CD4-positive, alpha-beta T cell treated with Interferon gamma for 1 hour (primary cell): ENCODE measurements around the gene ZNF221.
"Not testable (repeated sequence)": the region's sequence is repeated elsewhere in the genome, so short reads cannot be mapped to it uniquely, and the experiment has no call there.

Source experiments
- DNase-seq: peaks from one replicate; pipeline ENCODE4 v3.0.0-alpha.2; 2020

Gene ZNF221

DNA sequence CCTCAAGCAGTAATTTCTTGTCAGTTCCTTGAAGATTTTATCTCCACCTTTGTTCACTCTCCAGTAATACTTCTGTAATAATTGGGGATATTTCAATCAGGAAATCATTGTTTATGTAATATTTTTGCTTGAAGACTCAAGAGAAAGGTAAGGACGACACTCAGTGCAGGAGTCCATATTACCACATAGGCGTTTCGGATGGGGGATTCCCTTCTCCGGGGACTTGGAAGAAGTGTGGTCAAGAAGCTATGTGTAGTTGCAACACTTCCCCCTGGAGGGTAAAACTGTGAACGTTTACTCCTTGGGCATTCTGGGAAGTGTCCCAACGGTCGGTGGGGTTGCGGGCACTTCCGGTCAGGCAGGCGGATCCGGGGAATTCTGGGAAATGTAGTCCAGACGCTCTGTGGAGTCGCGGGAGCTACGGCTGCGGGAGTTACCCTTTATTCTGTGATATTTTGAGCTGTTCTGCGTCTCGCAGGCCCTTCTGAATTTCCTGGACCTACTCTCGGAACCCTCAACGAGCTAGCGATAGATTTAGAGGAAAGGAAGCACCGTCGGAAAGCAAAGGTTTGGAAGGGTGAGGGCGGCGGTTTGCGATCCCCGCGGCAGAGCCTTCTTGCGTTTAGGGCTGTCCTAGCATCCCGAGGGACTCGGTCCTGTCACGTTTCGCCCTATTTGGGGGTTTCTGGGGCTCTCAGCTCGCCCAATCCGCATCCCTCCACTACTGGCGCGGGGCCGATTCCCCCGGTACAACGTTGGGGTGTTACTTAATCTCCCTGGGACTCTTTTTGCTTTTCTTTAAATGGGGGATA lies at the start of gene ZNF221:
TSS of gene ZNF221 (plus strand) at position 395 of the 812 bp plus-strand sequence. CDS start 11,499 bp downstream, outside the sequence.
- peak; percentile 81 for DNase-seq

- DNase-seq, result peak; percentile 64
Measured at GRCh38 chr19:43901395-43902390, 49.3 kb upstream of the ZNF221 start.

DNA sequence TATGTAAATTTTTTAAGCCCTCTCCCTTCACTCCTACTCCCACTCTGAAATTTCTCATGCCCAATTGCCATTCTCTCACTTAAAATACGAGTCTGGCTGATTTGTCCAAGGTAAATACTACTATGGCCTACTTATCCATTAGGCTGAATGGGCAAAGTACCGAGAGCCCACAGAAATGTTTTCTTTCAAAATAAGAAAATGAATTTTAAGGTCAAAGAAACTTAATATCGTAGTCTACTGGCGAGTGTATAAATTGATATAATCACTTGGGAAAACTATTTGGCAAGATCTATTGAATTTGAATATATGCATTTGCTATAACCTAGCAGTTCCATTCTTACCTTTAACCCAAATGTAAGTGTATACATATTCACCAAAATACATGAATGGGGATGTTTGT lies 48.6 kb upstream of the ZNF221 start:
- DNase-seq, result no peak

DNA sequence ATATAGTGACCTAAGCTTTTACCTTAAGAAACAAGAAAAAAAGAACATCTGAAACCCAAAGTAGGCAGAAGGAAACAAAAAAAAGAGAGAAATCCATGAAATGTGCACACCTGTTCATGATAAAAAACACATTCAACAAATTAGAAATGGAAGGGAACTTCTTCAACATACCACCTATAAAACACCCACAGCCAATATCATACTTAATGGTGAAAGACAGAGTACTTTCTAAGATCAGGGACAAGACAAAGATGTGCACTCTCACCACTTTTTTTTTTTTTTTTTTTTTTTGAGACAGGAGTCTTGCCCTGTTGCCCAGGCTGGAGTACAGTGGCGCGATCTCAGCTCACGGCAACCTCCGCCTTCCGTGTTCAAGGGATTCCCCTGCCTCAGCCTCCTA lies 45.1 kb upstream of the ZNF221 start:
- DNase-seq, result no peak

- no peak for DNase-seq
Measured at GRCh38 chr19:43906774-43907173, 44.3 kb upstream of the ZNF221 start.

DNA sequence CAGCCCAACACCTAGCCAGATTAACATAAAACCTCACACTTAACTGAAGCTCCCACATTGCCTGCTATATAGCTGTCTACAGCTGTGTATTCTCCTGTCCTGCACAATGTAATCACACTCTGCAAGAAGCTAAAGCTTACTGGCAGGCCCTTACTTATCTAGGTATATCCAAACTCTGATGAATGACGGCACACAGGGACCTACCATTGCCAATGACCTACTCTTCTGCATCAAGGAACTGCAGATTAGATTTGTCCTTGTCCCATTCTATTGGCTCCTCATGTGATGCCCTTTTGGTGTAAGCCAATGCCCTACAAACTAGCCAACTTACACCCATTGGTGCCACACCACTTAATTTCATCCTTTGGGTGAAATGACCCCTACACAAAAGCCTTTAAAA lies 42.4 kb upstream of the ZNF221 start:
- no peak for DNase-seq

DNA sequence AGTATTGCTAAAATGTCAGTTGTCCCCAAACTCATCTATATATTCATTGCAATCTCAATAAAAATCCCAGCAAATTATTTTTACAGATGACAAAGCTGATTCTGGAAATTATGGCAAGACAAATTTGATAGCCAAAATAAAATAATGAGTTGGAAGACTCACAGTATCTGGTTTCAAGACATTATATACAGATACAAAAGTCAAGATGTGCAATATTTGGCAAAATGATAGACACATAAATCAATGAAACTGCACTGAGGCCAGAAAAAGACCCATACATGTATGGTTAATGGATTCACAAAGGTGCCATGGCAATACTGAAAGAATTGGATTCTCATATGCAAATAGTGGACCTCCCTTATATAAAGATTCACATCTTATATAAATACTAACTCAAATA lies 40.1 kb upstream of the ZNF221 start:
- DNase-seq, result no peak

- no peak for DNase-seq
Measured at GRCh38 chr19:43913383-43913782, 37.6 kb upstream of the ZNF221 start.

- no peak for DNase-seq
Measured at GRCh38 chr19:43914051-43914450, 37.0 kb upstream of the ZNF221 start.

- DNase-seq, result no peak
Measured at GRCh38 chr19:43923875-43924274, 27.2 kb upstream of the ZNF221 start.

DNA sequence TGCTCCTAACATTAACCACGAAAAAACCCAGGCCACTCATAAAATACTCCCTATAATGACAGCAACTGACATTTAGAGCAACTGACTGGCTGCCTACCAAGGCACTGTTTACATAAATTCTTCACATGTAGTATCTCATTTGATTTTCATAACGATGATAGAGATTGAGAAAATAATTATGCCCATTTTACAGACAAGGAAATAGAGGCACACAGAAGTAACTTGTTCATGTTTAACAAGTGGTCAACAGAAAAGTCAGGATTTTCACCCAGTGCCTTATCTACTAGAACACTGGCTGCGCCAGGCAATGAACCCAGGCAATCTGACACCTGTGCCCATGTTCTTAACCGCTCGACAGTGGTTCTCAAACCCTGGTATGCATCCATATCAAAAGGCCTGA lies 22.2 kb upstream of the ZNF221 start:
- DNase-seq, result no peak

- no peak for DNase-seq
Measured at GRCh38 chr19:43934055-43934984, 16.7 kb upstream of the ZNF221 start.

DNA sequence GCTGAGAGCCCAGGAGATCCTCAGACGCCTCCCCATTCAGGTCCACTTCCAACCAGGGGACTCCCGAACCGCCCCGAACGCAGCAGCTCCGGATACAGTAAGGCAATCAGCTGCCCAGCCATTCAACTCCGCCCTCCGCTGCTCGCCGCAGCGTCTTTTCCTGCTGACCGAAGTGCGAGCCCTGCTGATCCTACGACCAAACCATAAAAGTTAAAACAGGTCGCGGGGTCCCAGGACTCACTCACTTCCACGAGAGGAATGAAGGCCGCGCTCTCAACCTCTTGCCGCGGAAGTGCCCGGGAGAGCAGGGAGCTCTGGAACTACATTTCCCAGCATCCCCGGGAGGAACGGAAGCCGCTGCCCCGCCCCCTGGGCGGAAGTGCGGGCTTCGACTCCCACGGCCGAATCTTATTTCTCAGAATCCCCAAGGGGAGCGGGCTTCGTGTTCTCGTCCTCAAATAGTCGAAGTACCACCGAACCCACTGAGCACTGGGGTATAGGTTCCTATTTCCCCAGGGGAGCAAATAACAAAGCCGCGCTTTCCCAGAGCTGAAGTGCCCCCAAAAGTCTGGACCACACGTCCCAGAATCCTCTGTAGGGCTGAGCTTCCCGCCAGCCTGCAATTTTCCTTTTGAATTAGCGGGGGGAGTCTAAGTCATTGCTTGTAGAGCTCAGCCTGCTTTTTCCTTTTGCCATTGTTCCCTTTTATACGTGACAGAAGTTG lies 15.9 kb upstream of the ZNF221 start, which contains the start of gene ZNF45:
TSS of gene ZNF45 (minus strand) at position 298 of the 724 bp plus-strand sequence. CDS start 13,097 bp downstream, outside the sequence.
- DNase-seq, result peak; percentile 87

- no peak for DNase-seq
Measured at GRCh38 chr19:43936188-43936587, 14.8 kb upstream of the ZNF221 start.

GRCh38 chr19:43939557-43940260 lies 11.3 kb upstream of the ZNF221 start:
- DNase-seq, result no peak

- DNase-seq, result no peak
Measured at GRCh38 chr19:43940719-43941118, 10.3 kb upstream of the ZNF221 start.

DNA sequence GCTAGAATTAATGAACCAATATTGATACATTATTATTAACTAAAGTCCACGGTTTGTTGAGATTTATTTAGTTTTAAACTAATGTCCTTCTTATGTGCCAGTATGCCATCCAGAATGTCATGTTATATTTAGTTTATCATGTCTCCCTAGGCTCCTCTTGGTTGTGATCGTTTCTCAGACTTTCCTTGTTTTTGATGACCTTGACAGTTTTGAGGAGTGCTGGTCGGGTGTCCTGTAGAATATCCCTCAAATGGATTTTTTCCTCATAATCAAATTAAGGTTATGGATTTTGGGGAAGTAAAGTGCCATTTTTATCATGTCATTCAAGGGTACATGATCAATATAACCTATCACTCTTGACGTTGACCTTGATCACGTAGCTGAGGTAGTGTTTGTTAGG lies 9.8 kb upstream of the ZNF221 start:
- DNase-seq, result no peak

DNA sequence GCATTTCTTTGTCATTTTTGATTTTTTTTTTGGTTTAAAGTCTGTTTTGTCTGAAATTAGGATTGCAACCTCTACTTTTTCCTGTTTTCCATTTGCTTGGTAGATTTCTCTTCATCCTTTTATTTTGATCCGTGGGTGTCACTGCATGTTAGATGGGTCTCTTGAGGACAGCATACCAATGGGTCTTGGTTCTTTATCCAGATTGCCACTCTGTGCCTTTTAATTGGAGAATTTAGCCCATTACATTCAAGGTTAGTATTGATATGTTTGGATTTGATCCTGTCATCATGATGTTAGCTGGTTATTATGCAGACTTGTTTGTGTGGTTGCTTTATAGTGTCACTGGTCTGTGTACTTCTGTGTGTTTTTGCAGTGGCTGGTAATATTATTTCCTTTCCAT lies 3.6 kb upstream of the ZNF221 start:
- not testable (repeated sequence) for DNase-seq

GRCh38 chr19:43949803-43950202 lies 1.2 kb upstream of the ZNF221 start:
- not testable (repeated sequence) for DNase-seq

DNA sequence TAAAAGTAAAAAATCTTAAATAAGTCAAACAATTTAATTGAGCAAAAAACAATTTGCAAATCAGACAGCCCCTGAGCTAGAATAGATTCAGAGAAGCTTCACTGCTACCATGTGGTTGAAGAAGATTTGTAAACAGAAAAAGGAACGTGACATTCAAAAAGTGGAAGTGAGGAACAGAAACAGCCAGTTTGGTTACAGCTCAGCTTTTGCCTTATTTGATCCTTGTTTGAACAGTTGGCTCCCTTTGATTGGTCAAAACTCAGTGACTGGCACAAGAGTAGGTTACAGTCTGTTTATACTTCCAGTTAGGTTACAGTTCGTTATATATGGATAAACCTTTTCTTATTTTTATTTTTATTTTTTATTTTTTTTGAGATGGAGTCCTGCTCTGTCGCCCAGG lies 5.8 kb downstream of the ZNF221 start:
- DNase-seq, result no peak

DNA sequence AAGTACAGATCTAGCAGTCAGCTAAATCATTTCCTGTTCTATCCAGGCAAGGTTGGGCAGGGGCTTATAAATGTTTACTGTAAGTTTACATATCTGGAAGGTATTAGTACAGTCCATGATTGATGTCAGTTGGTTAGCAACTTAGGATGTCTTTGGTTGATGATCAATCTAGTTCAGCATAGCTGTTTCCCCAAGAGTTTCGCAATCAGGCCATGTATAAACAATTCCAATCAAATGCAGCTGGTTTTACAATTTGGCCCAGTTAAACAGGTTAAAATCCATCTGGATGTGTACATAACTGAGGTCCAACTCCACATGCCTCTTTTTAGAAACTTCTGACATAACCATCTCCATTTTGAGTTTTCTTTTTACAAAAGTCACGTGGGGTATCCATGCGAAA lies 6.9 kb downstream of the ZNF221 start:
- DNase-seq, result no peak
